ENCODE data around the gene MTIF3. TPM values are rescaled to one million over a fixed set of nuclear protein-coding genes. Genes with fewer than 3 reads are reported as not detected.

Gene MTIF3
- total RNA-seq (2022; extraction: Qiagen RNA extraction; ENCODE audit: low read depth): 20.0 to 24.6 TPM (median 21.3 TPM) in 5 replicates

GRCh38 chr13:27449936-27450828 is at the start of gene MTIF3:
TSS of gene MTIF3 (minus strand) at chr13:27450564. CDS start at chr13:27440448, 10,116 bp downstream.

GRCh38 chr13:27424246-27425157 is 25.9 kb downstream of the MTIF3 start, which contains the start of gene GTF3A:
TSS of gene GTF3A (plus strand) at chr13:27424619.

Other genes starting within 250 kb of the MTIF3 start
- 1,214 to 1,539 TPM (median 1,306 TPM) in 5 replicates for gene RPL21, start 199.0 kb downstream of the MTIF3 start, total RNA-seq (2022; extraction: Qiagen RNA extraction; ENCODE audit: low read depth)
- 2.6 to 5.5 TPM (median 4.1 TPM) in 5 replicates for gene RASL11A, start 179.7 kb downstream of the MTIF3 start, total RNA-seq (2022; extraction: Qiagen RNA extraction; ENCODE audit: low read depth)
- gene GTF3A, start 25.9 kb downstream of the MTIF3 start, total RNA-seq (2022; extraction: Qiagen RNA extraction; ENCODE audit: low read depth): 85.8 to 105 TPM (median 98.4 TPM) in 5 replicates
- gene LNX2, start 170.0 kb upstream of the MTIF3 start, total RNA-seq (2022; extraction: Qiagen RNA extraction; ENCODE audit: low read depth): 3.0 to 4.5 TPM (median 3.8 TPM) in 5 replicates
- 148 to 175 TPM (median 159 TPM) in 5 replicates for gene POLR1D, start 171.3 kb upstream of the MTIF3 start, total RNA-seq (2022; extraction: Qiagen RNA extraction; ENCODE audit: low read depth)

All from A549 treated with DMSO at 1 μM for 4 hours (cell line).